Measurements from ENCODE around the gene OR10J1.
"Not testable (repeated sequence)": the region's sequence is repeated elsewhere in the genome, so short reads cannot be mapped to it uniquely, and the experiment has no call there.

The OR10J1 gene, protein sequence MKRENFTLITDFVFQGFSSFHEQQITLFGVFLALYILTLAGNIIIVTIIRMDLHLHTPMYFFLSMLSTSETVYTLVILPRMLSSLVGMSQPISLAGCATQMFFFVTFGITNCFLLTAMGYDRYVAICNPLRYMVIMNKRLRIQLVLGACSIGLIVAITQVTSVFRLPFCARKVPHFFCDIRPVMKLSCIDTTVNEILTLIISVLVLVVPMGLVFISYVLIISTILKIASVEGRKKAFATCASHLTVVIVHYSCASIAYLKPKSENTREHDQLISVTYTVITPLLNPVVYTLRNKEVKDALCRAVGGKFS

DNA sequence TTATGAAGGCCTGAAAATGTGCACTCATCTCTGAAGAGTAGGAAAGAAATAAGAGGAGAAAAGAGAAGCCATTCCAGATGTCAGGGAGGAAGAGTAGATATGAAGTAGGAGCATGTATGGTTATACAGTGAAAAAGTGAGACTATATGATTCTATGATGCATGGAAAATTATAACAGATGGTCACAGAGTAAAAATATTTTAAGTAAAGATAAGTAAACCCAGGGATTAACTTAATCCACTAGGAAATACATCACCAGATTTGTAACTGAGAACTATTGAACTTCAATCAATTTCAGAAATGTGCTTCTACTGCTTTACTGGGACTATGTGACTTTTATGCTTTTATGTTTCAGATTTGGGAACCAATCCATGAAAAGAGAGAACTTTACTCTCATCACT, at the start of gene OR10J1:
TSS of gene OR10J1 (plus strand) at position 301 of the 400 bp plus-strand sequence. CDS start at position 371, 70 bp downstream.
- DNase-seq (ENCODE audit: low read depth in 2 of 2), result no peak

DNA sequence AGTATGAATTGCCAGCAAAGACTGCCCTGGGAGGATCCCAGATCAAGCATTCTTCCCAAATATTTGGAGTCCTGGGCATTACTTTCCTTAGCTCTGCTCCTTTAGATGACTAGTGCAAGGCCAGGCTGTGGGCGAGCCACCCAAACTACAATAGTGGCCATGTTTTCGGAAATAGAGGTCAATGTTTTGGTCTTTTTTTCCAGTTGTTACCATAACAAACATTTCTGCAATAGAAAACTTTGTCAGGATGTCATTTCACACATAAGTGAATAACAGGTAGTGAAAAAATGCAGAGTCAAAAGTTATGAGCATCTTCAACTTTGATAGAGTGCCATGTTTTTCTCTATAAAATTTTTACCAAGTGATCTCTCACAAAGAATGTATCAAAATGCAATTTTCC, 32.7 kb upstream of the OR10J1 start:
- DNase-seq (ENCODE audit: low read depth in 2 of 2), result no peak

DNA sequence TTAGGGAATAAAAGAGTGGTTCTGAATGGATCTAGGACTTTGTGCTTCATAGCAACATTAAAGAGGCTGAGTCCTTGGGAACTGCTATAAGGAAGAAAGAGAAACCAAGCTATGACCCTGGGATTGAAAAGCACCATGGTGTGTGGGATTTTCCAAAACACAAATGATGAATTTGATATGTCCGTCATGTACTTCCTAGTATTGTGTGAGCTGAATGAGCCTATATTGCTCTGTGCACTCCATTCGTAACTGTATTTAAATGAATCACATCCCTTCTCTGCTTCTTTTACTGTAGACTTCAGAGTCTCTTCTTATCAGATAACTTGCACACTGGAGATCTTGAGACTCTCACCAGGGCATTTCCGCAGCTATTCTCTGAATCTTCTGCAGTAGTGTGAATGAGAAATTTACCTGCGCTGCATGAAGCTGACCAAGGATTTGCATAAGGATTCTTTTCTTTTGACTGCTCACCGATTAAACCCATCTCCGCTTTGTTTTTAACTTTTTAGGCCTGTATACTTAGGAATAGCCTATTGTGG, 30.6 kb upstream of the OR10J1 start:
- DNase-seq (ENCODE audit: low read depth in 2 of 2), result no peak

DNA sequence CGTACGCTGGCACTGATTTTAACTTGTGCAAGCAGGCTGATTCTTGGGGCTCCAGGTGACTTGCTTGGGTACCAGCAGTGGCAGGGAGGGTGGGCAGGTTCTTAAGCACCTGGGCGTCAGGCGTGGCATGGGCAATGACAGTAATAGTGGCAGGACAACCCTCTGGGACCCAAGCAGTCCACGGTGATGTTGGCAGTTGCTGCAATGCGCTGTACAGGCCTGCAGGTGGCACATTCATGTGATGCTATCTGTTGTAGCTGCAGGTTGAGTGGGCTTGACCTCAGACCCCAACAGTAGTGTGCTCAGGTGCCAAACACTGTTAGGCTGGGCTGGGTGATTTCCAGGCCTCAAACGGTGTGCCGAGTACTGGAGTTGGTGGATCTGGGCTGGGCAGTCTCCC, 17.7 kb upstream of the OR10J1 start:
- DNase-seq (ENCODE audit: low read depth in 2 of 2), result no peak

DNA sequence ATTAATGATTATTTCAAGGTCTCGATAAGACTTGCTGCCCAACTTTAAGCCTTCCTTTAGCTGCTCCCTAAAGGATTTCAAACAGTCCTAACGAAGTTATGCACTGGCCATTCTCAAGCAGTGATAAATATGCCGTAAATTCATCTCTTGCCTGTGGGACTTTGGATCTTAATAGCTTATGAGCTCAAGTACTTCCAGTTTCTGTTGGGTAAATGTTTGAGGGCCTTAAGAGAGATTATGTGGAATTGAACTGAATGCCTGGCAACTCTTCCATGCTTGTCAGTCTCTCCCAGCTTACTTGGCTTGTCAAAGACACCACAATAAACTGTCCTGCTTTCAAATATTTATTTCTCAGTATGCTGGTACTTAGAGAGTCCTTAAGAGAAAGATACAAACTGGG, 11.0 kb upstream of the OR10J1 start:
- DNase-seq (ENCODE audit: low read depth in 2 of 2), result no peak

DNA sequence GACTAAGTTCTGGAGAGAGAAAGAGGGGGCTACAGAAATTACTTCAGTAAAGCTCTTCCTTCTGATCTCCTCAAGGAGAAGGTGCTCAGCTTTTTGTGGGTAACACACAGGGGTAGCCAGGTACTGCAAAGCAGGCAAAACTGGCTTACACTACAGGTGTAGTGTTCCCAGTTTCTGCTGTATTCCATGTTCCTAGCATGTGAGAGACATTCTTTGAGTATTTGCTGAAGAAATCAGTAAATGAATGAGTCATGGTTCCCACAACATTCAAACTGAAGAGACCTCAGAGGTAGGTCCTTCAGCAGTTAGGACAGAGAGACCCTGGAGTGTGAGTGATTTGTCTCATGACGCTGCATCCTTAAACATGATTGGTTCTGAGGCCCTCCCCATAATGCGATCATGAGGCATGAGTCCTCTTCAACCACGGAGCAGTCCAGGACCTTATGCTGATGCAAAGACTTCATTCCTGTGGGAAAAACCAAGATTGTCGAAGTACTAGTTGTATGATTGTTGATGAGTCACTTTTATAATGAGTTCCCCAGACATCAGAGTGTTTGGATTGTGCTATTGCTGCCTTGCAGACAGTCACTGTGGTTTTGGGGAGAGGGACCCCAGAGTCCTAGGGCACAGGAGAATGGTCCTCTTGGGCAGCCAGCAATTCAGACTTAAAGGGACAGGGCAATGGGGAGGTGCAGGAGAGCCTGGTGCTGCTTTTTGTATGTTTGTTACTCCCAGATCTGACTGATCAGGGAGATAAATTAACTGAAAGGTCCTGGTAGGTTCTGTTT, 10.3 kb upstream of the OR10J1 start:
- DNase-seq (ENCODE audit: low read depth in 2 of 2), result peak; percentile 12 to 20

DNA sequence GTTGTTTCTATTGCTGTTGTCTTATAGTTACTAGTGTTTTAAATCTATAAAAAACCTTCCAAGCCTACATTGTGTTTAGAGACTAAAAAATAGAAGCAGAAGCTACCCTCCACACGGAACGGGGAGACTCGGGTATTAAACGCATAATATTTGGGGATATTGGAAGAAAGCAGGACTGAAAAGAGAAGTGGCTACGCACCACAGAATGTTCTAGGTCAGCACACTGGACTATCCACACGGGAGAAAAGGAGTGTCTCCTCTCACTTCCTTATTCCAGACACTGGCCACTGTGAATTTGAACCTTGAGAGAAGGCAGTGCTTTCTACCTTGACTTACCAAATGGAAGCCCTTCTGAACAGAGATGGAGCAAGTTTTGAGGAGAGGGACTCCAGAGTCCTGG, 8.5 kb upstream of the OR10J1 start:
- DNase-seq (ENCODE audit: low read depth in 2 of 2), result no peak

DNA sequence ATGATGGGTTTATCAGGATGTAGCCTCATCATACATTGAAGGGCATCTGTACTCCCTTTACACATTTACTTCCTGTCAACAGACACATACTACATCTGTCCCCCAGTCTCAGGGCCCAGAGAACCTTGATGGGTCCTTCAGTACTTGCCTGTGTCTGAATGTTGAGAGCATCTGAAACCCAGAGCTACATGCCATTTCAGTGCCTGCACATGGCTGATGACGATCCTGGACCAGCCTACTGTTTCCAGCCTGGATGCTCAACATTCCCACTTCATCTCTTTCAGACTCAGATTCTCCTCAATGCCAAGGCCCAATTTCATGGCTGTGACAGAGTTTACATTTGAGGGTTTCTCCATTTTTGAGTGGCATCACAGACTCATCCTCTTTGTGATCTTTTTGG, 7.6 kb upstream of the OR10J1 start, which contains the start of gene OR10J4:
TSS of gene OR10J4 (plus strand) at position 301 of the 400 bp plus-strand sequence.
- no peak for DNase-seq (ENCODE audit: low read depth in 2 of 2)

DNA sequence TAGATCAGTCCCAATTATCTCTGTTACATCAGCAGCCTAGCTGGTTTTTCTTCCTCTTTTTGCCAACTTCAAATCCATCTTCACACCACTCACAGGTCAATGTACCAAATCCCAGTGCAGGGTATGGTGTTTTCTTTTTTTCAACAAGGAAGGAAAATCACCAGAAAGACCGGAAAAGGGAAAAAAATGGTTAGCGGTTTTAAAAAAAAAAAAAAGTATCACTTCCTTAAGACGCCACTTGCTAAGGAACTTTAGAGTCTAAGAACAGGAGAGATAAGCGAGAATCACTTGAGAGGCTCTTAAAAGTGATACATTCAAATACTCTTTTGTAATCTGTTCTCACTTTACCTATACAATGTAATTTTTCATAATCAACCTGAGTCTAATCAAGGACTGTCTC, 3.1 kb upstream of the OR10J1 start:
- no peak for DNase-seq (ENCODE audit: low read depth in 2 of 2)

DNA sequence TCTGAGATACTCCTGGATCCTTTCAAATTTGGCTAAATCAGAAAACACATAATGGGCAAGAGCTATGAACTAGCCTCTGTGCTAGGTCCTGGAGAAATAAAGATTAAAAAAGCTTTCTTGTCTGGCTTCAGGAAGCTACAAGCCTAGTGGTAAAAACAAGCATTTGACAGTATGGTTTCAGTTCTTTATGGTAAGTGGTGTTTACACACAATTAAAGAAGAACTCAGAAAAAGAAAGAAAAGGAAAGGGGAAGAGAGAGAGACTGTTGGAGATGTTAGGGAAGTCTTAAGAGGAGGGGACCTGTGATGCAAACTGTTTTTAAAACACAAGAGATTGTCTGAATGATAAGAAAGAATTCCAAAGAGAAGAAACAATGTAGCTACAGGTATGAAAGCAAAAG, 1.8 kb downstream of the OR10J1 start:
- DNase-seq (ENCODE audit: low read depth in 2 of 2), result no peak

DNA sequence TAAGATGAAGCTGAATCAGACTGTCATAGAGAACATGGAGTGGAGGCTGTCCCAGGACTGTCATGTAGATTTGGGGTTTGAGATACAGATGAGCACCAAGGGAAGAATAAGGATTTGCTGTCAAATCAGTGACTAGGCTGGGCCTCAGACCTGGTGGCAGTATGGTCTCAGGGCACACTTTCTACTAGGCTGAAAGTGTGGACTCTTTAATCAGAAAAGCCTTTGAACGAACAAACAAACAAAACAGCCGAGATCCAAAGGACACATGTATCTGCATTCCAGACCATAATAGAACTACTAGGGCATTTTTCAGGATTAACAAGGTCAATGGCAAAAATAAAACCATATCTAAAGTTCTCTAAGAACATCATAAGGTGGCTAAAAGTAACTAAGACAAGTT, 2.9 kb downstream of the OR10J1 start:
- no peak for DNase-seq (ENCODE audit: low read depth in 2 of 2)

DNA sequence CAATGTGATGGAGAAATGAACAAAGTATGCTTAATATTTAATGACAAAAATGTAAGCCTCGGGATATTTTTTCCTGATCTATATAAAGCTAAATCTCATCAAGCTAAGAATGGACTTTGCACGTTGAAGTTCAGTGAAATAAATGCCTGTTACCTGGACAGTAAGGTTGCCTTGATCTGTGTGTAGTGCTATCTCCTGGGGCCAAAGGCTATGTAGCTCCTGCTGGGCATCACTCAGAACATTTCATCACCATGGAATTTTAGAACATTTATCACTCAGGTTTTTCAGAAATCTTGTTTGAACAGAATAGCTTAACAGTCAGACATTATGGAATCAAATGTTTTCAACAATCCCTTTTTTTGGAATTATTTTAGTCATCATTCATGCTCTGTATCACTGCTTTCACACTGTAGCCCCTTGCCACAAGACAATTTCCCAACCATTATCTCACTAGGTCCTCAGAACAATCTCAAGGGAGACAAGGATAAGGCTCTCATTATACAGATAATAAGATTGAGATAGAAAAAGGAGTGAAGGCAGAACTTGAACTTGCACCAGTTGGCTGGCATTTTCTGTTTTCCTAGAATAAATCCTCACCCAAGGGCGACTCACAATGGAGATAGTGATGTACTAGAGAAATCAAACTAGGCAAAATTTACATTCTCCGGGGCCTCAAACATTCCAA, 3.7 kb downstream of the OR10J1 start:
- no peak for DNase-seq (ENCODE audit: low read depth in 2 of 2)

DNA sequence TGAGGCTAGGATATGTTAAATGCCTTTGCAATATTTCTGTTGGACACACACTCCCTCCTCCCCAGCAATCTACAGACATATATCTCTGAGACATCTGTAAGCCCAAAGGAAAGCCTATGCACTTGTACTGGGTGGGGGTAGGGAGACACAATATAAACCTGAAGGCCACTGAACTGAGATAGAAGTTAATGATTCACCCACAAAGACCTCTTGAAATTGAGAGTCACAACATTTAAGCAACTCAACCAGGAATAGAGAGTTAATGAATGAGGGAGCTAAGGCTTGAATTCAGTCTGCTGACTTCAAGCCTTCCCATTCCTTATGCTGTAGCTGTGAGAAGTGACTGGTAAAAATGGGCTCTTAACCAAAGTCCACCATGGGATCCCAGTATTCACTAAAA, 5.0 kb downstream of the OR10J1 start:
- no peak for DNase-seq (ENCODE audit: low read depth in 2 of 2)

DNA sequence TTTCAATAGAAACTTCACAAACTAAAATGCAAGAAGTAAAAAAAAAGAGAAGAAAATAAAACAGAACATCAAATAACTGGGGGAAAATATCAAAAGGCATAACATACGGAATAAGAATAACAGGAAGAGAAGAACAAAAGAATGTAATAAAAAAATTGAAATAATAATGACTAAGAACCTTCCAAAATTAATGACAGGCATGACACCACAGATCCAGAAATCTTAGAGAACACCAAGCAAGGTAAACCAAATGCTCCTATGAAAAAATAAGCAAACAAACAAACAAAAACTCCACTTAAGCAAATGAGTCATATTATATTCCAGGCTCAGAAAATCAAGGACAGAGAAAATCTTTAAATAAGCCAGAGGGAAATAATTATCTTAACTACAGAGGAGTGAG, 8.7 kb downstream of the OR10J1 start:
- DNase-seq (ENCODE audit: low read depth in 2 of 2), result no peak

DNA sequence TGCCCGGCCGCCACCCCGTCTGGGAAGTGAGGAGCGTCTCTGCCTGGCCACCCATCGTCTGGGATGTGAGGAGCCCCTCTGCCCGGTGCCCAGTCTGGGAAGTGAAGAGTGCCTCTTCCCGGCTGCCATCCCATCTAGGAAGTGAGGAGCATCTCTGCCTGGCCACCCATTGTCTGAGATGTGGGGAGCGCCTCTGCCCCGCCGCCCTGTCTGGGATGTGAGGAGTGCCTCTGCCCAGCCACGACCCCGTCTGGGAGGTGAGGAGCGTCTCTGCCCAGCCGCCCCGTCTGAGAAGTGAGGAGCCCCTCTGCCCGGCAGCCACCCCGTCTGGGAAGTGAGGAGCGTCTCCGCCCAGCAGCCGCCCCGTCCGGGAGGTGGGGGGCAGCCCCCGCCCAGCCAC, 10.1 kb downstream of the OR10J1 start:
- DNase-seq (ENCODE audit: low read depth in 2 of 2), result not testable (repeated sequence)

DNA sequence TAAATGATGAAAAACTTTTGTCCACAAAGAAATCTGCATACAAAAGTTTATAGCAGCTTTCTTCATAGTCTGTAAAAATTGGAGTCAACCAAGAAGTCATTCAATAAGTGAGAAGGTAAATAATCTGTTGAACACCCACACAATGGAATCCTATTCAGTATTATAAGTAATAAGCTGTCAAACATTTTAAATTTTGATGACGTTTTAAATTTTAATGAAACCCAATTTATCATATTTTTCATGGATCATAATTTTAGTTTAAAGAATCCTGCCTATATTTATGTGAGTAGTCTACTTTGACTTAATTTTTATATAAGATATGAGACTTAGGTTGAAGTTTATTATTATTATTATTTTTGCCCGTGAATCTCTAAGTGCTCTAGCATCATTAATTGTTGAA, 20.0 kb downstream of the OR10J1 start:
- DNase-seq (ENCODE audit: low read depth in 2 of 2), result no peak

DNA sequence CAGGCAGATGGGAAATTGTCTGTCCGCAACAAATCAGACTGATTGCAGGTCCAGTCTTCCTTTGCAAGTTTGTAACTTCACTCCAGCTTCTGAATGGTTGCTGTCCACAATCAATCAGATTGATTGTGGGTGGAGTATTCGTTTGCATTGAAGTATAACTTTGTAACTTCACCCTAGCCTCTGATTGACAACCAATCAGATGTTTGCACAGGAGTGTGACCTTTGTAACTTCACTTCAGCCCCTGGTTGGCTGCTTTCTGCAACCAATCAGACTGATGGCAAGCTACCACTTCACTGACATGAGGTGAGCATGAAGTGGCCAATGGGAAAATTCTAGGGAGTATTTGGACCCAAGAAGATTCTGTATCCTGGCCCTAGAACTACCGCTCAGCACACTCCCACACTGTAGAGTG, 25.7 kb downstream of the OR10J1 start:
- DNase-seq (ENCODE audit: low read depth in 2 of 2), result no peak

DNA sequence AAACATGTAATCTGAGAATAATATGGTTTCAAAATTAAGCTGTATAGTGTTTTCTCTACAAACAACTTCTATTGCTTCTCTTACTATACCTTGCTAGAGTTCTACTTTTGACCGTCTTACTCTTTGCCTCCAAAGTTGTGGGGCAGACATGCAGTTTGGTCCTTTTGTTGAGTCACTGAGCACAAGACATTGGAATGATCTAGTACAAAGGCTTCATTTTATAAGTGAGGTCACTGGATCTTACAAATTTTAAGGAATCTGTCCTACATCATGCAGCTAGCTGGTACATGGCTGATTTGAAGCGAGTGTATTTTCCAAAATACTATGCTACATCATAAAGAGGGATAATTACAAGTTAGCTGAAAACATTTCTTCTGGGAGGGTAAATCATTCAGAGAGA, 28.8 kb downstream of the OR10J1 start:
- DNase-seq (ENCODE audit: low read depth in 2 of 2), result no peak

DNA sequence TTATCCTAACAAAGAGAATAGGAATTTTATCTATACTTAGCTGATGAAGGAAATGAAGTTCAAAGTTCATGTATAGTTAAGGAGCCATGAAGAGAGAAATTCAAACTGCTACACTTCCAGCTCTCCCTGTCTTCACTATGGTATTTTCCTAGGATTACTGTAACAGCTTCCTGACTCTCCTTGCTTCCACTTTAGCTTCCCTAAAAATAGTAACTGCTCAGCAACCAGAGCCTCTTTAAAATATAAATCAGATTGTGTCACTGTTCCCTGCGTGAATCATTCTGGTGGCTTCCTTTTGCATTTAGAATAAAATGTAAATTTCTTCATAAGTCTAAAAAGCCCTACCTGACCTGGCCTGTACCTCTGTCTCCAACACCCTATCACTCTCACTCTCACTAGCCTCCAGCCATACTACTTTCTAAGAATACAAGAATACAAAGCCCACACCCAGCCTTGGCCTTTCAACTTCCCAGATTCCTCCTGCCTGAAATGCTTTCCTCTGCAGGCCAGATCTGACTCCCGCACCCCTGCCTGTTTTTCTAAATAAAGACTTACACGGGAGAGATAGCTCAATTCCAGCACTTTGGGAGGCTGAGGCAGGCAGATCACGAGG, 30.5 kb downstream of the OR10J1 start:
- DNase-seq (ENCODE audit: low read depth in 2 of 2), result no peak

DNA sequence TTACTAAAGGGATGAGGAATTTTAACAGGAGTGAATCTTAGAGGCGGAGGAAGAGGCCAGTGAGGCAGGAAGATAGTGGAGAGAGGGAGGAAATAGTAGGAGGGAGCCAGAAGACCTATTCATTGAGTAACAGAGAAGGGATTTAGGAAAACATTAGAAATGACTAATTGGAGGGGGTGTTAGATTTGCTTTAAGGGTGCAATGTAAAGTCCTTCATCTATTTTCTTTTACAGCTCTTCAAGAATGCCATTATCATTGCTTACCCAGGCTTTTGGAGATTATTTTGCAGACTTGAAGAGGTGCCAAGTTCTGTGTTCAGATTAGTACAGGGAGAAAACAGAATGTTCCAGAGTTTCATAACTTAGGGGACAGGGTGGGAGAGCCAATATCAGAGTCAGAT, 33.8 kb downstream of the OR10J1 start:
- no peak for DNase-seq (ENCODE audit: low read depth in 2 of 2)

DNA sequence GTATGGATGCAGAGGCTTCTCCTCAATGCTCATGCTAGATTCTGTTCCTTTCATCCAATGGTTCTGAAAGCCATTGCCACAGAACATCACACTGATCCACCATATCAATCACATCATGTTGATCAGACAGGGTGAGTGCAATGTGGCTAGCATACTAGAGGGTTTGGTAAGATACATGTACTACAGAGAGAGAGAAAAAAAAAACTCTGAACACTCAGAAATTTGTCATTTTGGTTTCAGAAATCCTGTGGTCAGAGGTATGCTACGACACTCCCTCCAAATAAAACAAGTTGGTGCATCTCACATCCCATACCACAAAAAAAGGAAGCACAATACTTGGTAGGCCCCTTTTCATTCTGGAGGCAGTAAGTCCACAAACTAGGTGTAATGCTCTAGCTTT, 35.4 kb downstream of the OR10J1 start:
- DNase-seq (ENCODE audit: low read depth in 2 of 2), result no peak

DNA sequence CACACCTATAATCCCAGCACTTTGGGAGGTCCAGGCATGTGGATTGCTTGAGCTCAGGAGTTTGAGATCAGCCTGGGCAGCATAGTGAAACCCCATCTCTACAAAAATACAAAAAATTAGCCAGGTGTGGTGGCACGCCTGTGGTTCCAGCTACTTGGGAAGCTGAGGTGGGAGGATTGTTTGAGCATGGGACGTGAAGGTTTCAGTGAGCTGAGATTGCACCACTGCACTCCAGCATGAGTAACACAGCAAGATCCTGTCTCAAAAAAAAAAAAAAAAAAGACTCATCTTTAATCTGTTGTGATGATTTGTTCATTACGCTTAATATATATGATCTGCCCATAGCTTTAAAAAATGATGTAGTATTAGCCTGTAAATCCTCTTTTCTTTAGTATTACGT, 44.0 kb downstream of the OR10J1 start:
- no peak for DNase-seq (ENCODE audit: low read depth in 2 of 2)
